IMR-90 (cell line): ENCODE measurements around the gene CDK14. TPM values are rescaled to one million over a fixed set of nuclear protein-coding genes. Genes with fewer than 3 reads are reported as not detected.

Experiments
- ATAC-seq: fragments of 200-7000 bp; cut with Tn5 transposase; 2 replicates; pipeline ENCODE4 v1.9.1; 2020; ENCODE audit warnings: low read depth, mild to moderate bottlenecking, moderate library complexity
- BruUV-seq: library from RNA; stranded (reverse); fragments of 400-500 nt; replicated peaks from 2 replicates; lab custom pipeline; 2021; lab: Mats Ljungman, UMichigan
- CTCF ChIA-PET: fragments of 300-600 bp; formaldehyde crosslinking; extraction: SDS; loops from one replicate; lab custom pipeline; 2021; ENCODE audit warnings: antibody characterized with exemption; lab: Yijun Ruan, JAX
- POLR2A ChIA-PET: fragments of 300-600 bp; sonication (Branson Sonifier 250); formaldehyde crosslinking; loops from one replicate; lab custom pipeline; 2022; ENCODE audit warnings: antibody characterized with exemption; ENCODE audit not compliant: unreplicated experiment; lab: Charles Lee
- DNase-seq: peaks from one replicate; pipeline ENCODE4 v3.0.0; 2013
- H2AFZ ChIP-seq: replicated peaks from 2 replicates; pipeline ENCODE3; 2013; ENCODE audit warnings: low read length, mild to moderate bottlenecking; ENCODE audit not compliant: poor library complexity
- H2AK5ac ChIP-seq: 2 replicates; pipeline ENCODE4 v1.6.1; 2013; ENCODE audit warnings: low read depth, low read length, inconsistent platforms
- H2AK9ac ChIP-seq: replicated peaks from 2 replicates; pipeline ENCODE3; 2013; ENCODE audit warnings: mild to moderate bottlenecking, low read depth, low read length, moderate library complexity; ENCODE audit not compliant: poor library complexity
- H2BK120ac ChIP-seq: 2 replicates; pipeline ENCODE4 v1.6.1; 2013; ENCODE audit warnings: low read depth, low read length, inconsistent platforms
- H2BK15ac ChIP-seq: 3 replicates; pipeline ENCODE4 v1.6.1; 2013; ENCODE audit warnings: low read depth, low read length, inconsistent platforms
- H2BK20ac ChIP-seq: 2 replicates; pipeline ENCODE4 v1.6.1; 2013; ENCODE audit warnings: low read depth, mild to moderate bottlenecking, inconsistent platforms, low read length, moderate library complexity
- H2BK5ac ChIP-seq: 2 replicates; pipeline ENCODE4 v1.6.1; 2013; ENCODE audit warnings: mild to moderate bottlenecking, low read depth, low read length, inconsistent platforms; ENCODE audit not compliant: poor library complexity, severe bottlenecking
- H3K14ac ChIP-seq: replicated peaks from 2 replicates; pipeline ENCODE4 v1.6.1; 2013; ENCODE audit warnings: low read depth, low read length, inconsistent platforms
- H3K18ac ChIP-seq: 2 replicates; pipeline ENCODE4 v1.6.1; 2013; ENCODE audit warnings: low read depth, low read length, control low read depth
- H3K23ac ChIP-seq: 2 replicates; pipeline ENCODE4 v1.6.1; 2013; ENCODE audit warnings: low read depth, low read length, inconsistent platforms
- H3K27ac ChIP-seq: 2 replicates; pipeline ENCODE4 v1.5.1; 2013; ENCODE audit warnings: mild to moderate bottlenecking, control low read depth, low read length; ENCODE audit not compliant: insufficient read depth
- H3K27me3 ChIP-seq: 2 replicates; pipeline ENCODE4 v1.6.1; 2013; ENCODE audit warnings: low read length; ENCODE audit not compliant: control insufficient read depth, insufficient read depth
- H3K36me3 ChIP-seq: 2 replicates; pipeline ENCODE4 v1.6.1; 2013; ENCODE audit warnings: low read length, mixed read lengths; ENCODE audit not compliant: control insufficient read depth, insufficient read depth
- H3K4ac ChIP-seq: 2 replicates; pipeline ENCODE4 v1.6.1; 2013; ENCODE audit warnings: low read depth, low read length, inconsistent platforms
- H3K4me1 ChIP-seq: 2 replicates; pipeline ENCODE4 v1.6.1; 2013; ENCODE audit warnings: low read length, mixed read lengths; ENCODE audit not compliant: control insufficient read depth, insufficient read depth
- H3K4me2 ChIP-seq: 2 replicates; pipeline ENCODE4 v1.6.1; 2013; ENCODE audit warnings: low read depth, mild to moderate bottlenecking, control low read depth, low read length, moderate library complexity
- H3K4me3 ChIP-seq: 2 replicates; pipeline ENCODE4 v1.5.1; 2013; ENCODE audit warnings: low read depth, mild to moderate bottlenecking, control low read depth, low read length, moderate library complexity; ENCODE audit not compliant: insufficient read depth
- H3K56ac ChIP-seq: 2 replicates; pipeline ENCODE4 v1.6.1; 2013; ENCODE audit warnings: low read length, inconsistent platforms; ENCODE audit not compliant: insufficient read depth; ENCODE audit errors: extremely low read depth
- H3K79me1 ChIP-seq, 2 experiments: 2 replicates each; pipeline ENCODE4 v1.6.1; 2013; ENCODE audit warnings: low read length in 2 of 2, inconsistent platforms in 1 of 2, low read depth in 1 of 2
- H3K9ac ChIP-seq: 2 replicates; pipeline ENCODE4 v1.6.1; 2013; ENCODE audit warnings: low read depth, low read length, control low read depth
- H3K9me1 ChIP-seq: 2 replicates; pipeline ENCODE4 v1.6.1; 2013; ENCODE audit warnings: low read length, inconsistent platforms; ENCODE audit not compliant: insufficient read depth
- H3K9me3 ChIP-seq: 2 replicates; pipeline ENCODE4 v1.6.1; 2013; ENCODE audit warnings: low read length; ENCODE audit not compliant: control insufficient read depth, insufficient read depth
- H4K20me1 ChIP-seq: 2 replicates; pipeline ENCODE4 v1.6.1; 2013; ENCODE audit warnings: low read length, inconsistent platforms; ENCODE audit not compliant: insufficient read depth
- H4K5ac ChIP-seq: 2 replicates; pipeline ENCODE4 v1.6.1; 2013; ENCODE audit warnings: mild to moderate bottlenecking, low read depth, low read length, control low read depth
- H4K8ac ChIP-seq, 2 experiments: 2 replicates each; pipeline ENCODE4 v1.6.1; 2013; ENCODE audit warnings: low read depth in 2 of 2, low read length in 2 of 2, control low read depth in 1 of 2, inconsistent platforms in 1 of 2
- H4K91ac ChIP-seq: 2 replicates; pipeline ENCODE4 v1.6.1; 2013; ENCODE audit warnings: low read depth, low read length, inconsistent platforms; ENCODE audit not compliant: insufficient read depth
- BHLHE40 ChIP-seq: fragments of 150-350 bp; IDR thresholded peaks from 2 replicates; pipeline ENCODE4 v1.6.1; 2016; ENCODE audit warnings: mild to moderate bottlenecking, low read depth, low read length
- CEBPB ChIP-seq: IDR thresholded peaks from 2 replicates; pipeline ENCODE4 v1.6.1; 2012; ENCODE audit warnings: low read depth, low read length, improper control_type of control experiment
- CHD1 ChIP-seq: IDR thresholded peaks from 2 replicates; pipeline ENCODE4 v1.6.1; 2012; ENCODE audit warnings: low read depth, low read length, improper control_type of control experiment
- ELK1 ChIP-seq: fragments of 150-350 bp; IDR thresholded peaks from 2 replicates; pipeline ENCODE4 v1.6.1; 2016; ENCODE audit warnings: low read depth, mild to moderate bottlenecking, low read length, moderate library complexity, borderline replicate concordance
- FOS ChIP-seq: fragments of 150-350 bp; IDR thresholded peaks from 2 replicates; pipeline ENCODE4 v1.6.1; 2016; ENCODE audit warnings: low read depth, low read length
- MAFK ChIP-seq: IDR thresholded peaks from 2 replicates; pipeline ENCODE4 v1.6.1; 2012; ENCODE audit warnings: low read depth, low read length, improper control_type of control experiment
- MAZ ChIP-seq: IDR thresholded peaks from 2 replicates; pipeline ENCODE4 v1.6.1; 2012; ENCODE audit warnings: low read depth, mild to moderate bottlenecking, low read length, improper control_type of control experiment, moderate library complexity, borderline replicate concordance
- MXI1 ChIP-seq: IDR thresholded peaks from 2 replicates; pipeline ENCODE4 v1.6.1; 2012; ENCODE audit warnings: low read depth, mild to moderate bottlenecking, low read length, moderate library complexity, borderline replicate concordance
- NFE2L2 ChIP-seq: fragments of 150-350 bp; IDR thresholded peaks from 2 replicates; pipeline ENCODE4 v1.6.1; 2016; ENCODE audit warnings: low read depth, mild to moderate bottlenecking, low read length
- POLR2A ChIP-seq: IDR thresholded peaks from 2 replicates; pipeline ENCODE4 v1.6.1; 2012; ENCODE audit warnings: mild to moderate bottlenecking, low read depth, low read length
- RAD21 ChIP-seq: IDR thresholded peaks from 2 replicates; pipeline ENCODE4 v1.6.1; 2012; ENCODE audit warnings: low read length, improper control_type of control experiment
- RCOR1 ChIP-seq: IDR thresholded peaks from 2 replicates; pipeline ENCODE4 v1.6.1; 2012; ENCODE audit warnings: mild to moderate bottlenecking, low read length, improper control_type of control experiment; ENCODE audit not compliant: insufficient replicate concordance
- RFX5 ChIP-seq: IDR thresholded peaks from 2 replicates; pipeline ENCODE4 v1.8.0; 2012; ENCODE audit warnings: low read depth, mild to moderate bottlenecking, low read length, moderate library complexity
- SMC3 ChIP-seq: fragments of 150-350 bp; IDR thresholded peaks from 2 replicates; pipeline ENCODE4 v1.6.1; 2016; ENCODE audit warnings: low read depth, mild to moderate bottlenecking, antibody characterized with exemption, low read length, moderate library complexity
- WGBS, 2 experiments: methylation state at CpG; one replicate each; pipeline versions ENCODE4 v1.1.5 to v1.1.7; 2013; ENCODE audit warnings: missing lambda C conversion rate in 2 of 2; ENCODE audit not compliant: insufficient read length in 1 of 2; ENCODE audit errors: extremely low coverage in 2 of 2; 5-methylcytosine and 5-hydroxymethylcytosine counted together
- dilution Hi-C: fragments of 300-500 bp; cut with HindIII; formaldehyde crosslinking; loops from one replicate; pipeline ENCODE4 v1.14.3; 2018; ENCODE audit warnings: low sequenced_read_pairs; ENCODE audit not compliant: unreplicated experiment
- in situ Hi-C: fragments of 300-500 bp; cut with MboI; formaldehyde crosslinking; loops from 3 replicates; pipeline ENCODE4 v1.14.3; 2019; ENCODE audit warnings: low sequenced_read_pairs, inconsistent platforms, mixed read lengths
- intact Hi-C: fragments of 100-400 bp; cut with micrococcal nuclease; formaldehyde crosslinking; loops from 2 replicates; pipeline ENCODE4 v1.10.0; 2022
- polyA plus RNA-seq, 3 experiments: library from polyadenylated mRNA; depleted of rRNA; stranded (reverse); fragments of >200 nt; gene quantifications; 2 replicates each; pipeline ENCODE4 v1.2.3, GENCODE V29; 2012; ENCODE audit warnings: low replicate concordance in 1 of 3
- total RNA-seq: library from RNA; depleted of rRNA; stranded (reverse); fragments of >200 nt; gene quantifications from 2 replicates; pipeline ENCODE4 v1.2.3, GENCODE V29; 2012
- TF ChIP-seq, protein P1 (sequence below): fragments of 150-350 bp; IDR thresholded peaks from 2 replicates; pipeline ENCODE4 v1.6.1; 2017; ENCODE audit warnings: mild to moderate bottlenecking, antibody characterized with exemption, low read length, low read depth
- TF ChIP-seq, protein P2 (sequence below): conservative IDR thresholded peaks from 2 replicates; pipeline ENCODE4 v1.5.1; 2012; ENCODE audit warnings: mild to moderate bottlenecking, low read depth, low read length, improper control_type of control experiment

CDK14 gene
- total and polyA plus RNA-seq, 2 of the 4 experiments (the other 2 are of a cell fraction): 10.1 to 29.6 TPM

DNA sequence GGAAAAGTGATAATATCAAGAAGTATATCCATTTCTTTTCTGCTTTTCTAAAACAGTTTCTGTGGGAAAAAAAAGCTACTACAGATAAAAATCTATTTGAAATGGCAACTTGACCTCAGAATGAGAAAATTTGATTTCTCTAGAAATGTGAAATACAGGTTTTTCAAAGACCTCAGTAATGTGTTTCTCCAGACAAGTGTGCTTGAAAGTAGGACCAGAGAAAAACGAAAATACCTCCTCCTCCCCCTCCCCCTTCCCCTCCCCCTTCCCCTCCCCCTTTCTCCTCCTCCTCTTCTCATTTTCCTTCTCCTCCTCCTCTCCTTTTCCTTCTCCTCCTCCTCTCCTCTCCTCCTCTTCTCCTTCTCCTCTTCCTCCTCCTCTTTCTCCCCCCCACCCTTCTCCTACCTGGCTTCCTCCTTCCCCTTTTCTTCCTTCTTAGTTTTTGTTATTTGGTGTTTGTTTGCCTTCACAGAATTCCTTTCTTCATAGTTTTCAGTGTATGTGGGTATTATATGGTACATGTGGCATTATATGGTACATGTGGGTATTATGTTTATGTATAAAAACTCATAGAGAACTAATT lies 179.4 kb downstream of the CDK14 start:
- H2BK20ac ChIP-seq: no peak overlapping the region
- H3K23ac ChIP-seq: no peak overlapping the region
- no peak for DNase-seq
- no peak overlapping the region for H2AK5ac ChIP-seq
- H3K27me3 ChIP-seq: no peaks in the 10 kb centered on the region
- H2BK5ac ChIP-seq: no peak overlapping the region
- peaks cover 4% of the 10 kb centered on the region for H3K4me1 ChIP-seq
- H2BK120ac ChIP-seq: no peak overlapping the region
- POLR2A ChIA-PET: no interaction called here
- in situ Hi-C loops: no loop called here
- CTCF ChIA-PET: interaction anchor here (0.6 to 0.7 kb wide), 2 partner anchors 38 to 264 kb away, joined by 3 read pairs; no protein-coding TSS in a partner anchor
- H4K20me1 ChIP-seq: no peaks in the 10 kb centered on the region
- no peak overlapping the region for H3K18ac ChIP-seq
- WGBS, 2 experiments: no CpG with 5 or more reads among the region's 1 CpG
- H3K27ac ChIP-seq: no peak overlapping the region
- no peaks in the 10 kb centered on the region; the same call in 1 of the 2 replicates for H3K9me1 ChIP-seq
- H4K91ac ChIP-seq: no peak overlapping the region
- H3K14ac ChIP-seq: no peak overlapping the region
- peaks cover 5% of the 10 kb centered on the region; the same call in 1 of the 2 replicates for H3K36me3 ChIP-seq
- dilution Hi-C loops: no loop called here
- intact Hi-C loops: loop anchor here (5.0 kb wide), 1 partner anchor 722 kb away; no protein-coding TSS in a partner anchor
- H2BK15ac ChIP-seq: no peak overlapping the region
- no peak overlapping the region for H3K4me3 ChIP-seq
- no peak overlapping the region for H3K4me2 ChIP-seq
- peaks cover 5% of the 10 kb centered on the region for H3K9me3 ChIP-seq
- no peak overlapping the region for H4K8ac ChIP-seq
- no peak overlapping the region for H4K5ac ChIP-seq
- no TSS peak for BruUV-seq
- peaks cover 5 to 20% of the 10 kb centered on the region in 2 experiments; a peak in 3 of 4 replicates for H3K79me1 ChIP-seq
- ATAC-seq: no peak
- TF ChIP-seq CHD1 (no peak), BHLHE40 (no peak), SMC3 (no peak), MAFK (no peak), RCOR1 (no peak), NFE2L2 (no peak), MAZ (no peak), RAD21 (no peak), FOS (no peak), CEBPB (no peak), RFX5 (no peak), POLR2A (no peak), ELK1 (no peak), MXI1 (no peak)
- TF ChIP-seq, protein P1, sequence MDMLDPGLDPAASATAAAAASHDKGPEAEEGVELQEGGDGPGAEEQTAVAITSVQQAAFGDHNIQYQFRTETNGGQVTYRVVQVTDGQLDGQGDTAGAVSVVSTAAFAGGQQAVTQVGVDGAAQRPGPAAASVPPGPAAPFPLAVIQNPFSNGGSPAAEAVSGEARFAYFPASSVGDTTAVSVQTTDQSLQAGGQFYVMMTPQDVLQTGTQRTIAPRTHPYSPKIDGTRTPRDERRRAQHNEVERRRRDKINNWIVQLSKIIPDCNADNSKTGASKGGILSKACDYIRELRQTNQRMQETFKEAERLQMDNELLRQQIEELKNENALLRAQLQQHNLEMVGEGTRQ: no peak
- TF ChIP-seq, protein P2, sequence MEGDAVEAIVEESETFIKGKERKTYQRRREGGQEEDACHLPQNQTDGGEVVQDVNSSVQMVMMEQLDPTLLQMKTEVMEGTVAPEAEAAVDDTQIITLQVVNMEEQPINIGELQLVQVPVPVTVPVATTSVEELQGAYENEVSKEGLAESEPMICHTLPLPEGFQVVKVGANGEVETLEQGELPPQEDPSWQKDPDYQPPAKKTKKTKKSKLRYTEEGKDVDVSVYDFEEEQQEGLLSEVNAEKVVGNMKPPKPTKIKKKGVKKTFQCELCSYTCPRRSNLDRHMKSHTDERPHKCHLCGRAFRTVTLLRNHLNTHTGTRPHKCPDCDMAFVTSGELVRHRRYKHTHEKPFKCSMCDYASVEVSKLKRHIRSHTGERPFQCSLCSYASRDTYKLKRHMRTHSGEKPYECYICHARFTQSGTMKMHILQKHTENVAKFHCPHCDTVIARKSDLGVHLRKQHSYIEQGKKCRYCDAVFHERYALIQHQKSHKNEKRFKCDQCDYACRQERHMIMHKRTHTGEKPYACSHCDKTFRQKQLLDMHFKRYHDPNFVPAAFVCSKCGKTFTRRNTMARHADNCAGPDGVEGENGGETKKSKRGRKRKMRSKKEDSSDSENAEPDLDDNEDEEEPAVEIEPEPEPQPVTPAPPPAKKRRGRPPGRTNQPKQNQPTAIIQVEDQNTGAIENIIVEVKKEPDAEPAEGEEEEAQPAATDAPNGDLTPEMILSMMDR: no peak
- no peak overlapping the region for H3K4ac ChIP-seq
- H2AK9ac ChIP-seq: no peak overlapping the region
- no peak overlapping the region for H3K9ac ChIP-seq
- H2AFZ ChIP-seq: no peak overlapping the region
- no peak overlapping the region for H3K56ac ChIP-seq
